ENCODE data around the gene GTF2B. TPM values are rescaled to one million over a fixed set of nuclear protein-coding genes. Genes with fewer than 3 reads are reported as not detected.

Gene GTF2B
- total and polyA plus RNA-seq, 9 of the 15 experiments (the other 6 are each of a cell fraction or from before 2014, with no cell fraction given), result 34.5 to 113 (median 66.0) TPM

DNA sequence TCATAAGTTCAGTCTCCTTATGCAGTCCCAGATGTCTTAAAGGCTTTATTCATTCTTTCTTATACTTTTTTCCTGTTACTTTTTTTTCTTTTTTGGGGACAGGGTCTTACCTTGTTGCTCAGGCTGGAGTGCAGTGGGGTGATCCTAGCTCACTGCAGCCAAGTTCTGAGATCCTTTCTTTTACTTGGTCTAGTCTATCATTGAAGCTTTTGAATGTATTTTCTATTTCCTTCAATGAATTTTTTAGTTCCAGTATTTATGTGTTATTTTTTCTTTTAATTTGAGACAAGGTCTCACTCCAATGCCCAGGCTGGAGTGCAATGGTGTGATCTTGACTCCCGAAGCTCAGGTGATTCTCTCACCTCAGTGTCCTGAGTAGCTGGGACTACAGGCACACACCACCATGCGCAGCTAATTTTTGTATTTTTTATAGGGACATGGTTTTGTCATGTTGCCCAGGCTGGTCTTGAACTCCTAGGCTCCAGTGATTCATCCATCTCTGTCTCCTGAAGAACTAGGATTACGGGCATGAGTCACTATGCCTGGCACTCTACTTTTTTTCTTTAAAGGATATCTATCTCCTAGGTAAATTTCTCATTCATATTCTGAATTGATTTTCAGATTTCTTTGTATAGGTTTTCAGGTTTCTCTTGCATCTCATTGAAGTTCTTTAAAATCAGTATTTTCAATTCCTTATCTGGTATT lies 26.1 kb upstream of the GTF2B start:
- ATAC-seq (no peak), DNase-seq (ENCODE audit: extremely low read depth in 1 of 4, low spot score in 3 of 4) (peak in 1 of 4 experiments; percentile 4), FAIRE-seq (no peak)
- Histone ChIP-seq H3K4me3 (no peak overlapping the region), H3K9me3 (replicated peaks; ENCODE audit: control insufficient read depth, insufficient read depth, low read depth, low read length) (peaks cover 4% of the 10 kb centered on the region), H3K4me1 (replicated peaks in 1 of 2; ENCODE audit: control insufficient read depth in 2 of 2, insufficient read depth in 2 of 2, low read length in 2 of 2) (no peaks in the 10 kb centered on the region), H3K4me2 (ENCODE audit: insufficient read depth, low read length) (no peak overlapping the region), H2AFZ (ENCODE audit: low read depth, low read length) (no peak overlapping the region), H3K36me3 (ENCODE audit: control insufficient read depth, insufficient read depth, low read length) (peaks cover 4% of the 10 kb centered on the region; the same call in 2 of the 3 replicates), H3K9ac (ENCODE audit: insufficient read depth in 1 of 2, low read depth in 2 of 2, low read length in 2 of 2) (no peak overlapping the region), H3K79me2 (ENCODE audit: control insufficient read depth, insufficient read depth, low read length) (no peaks in the 10 kb centered on the region), H3K27ac (ENCODE audit: extremely low read depth, low read depth, low read length) (no peak overlapping the region), H4K20me1 (replicated peaks; ENCODE audit: control insufficient read depth, insufficient read depth, low read length) (no peaks in the 10 kb centered on the region), H3K27me3 (ENCODE audit: control insufficient read depth in 2 of 2, insufficient read depth in 2 of 2, low read length in 2 of 2) (no peaks in the 10 kb centered on the region), H3K9me1 (ENCODE audit: control insufficient read depth, insufficient read depth, low read length) (no peaks in the 10 kb centered on the region)
- intact Hi-C loops (cut with micrococcal nuclease) (no loop called here), in situ Hi-C loops (cut with MboI) (no loop called here)
- no TSS peak for BruUV-seq (replicated peaks)
- ChIA-PET CTCF (ENCODE audit: low intra/inter-chr PET ratio) (interaction anchor here (0.6 kb wide), 1 partner anchor 310 kb away, joined by 3 read pairs; no protein-coding TSS in a partner anchor), POLR2A (interaction anchor here (0.5 to 1.3 kb wide), 2 partner anchors 20 to 23 kb away, joined by 3 read pairs; no protein-coding TSS in a partner anchor)
- WGBS (ENCODE audit: insufficient coverage, low coverage, missing lambda C conversion rate), result 60% methylated on average over 3 of the region's 3 CpGs
- TF ChIP-seq, protein P1, sequence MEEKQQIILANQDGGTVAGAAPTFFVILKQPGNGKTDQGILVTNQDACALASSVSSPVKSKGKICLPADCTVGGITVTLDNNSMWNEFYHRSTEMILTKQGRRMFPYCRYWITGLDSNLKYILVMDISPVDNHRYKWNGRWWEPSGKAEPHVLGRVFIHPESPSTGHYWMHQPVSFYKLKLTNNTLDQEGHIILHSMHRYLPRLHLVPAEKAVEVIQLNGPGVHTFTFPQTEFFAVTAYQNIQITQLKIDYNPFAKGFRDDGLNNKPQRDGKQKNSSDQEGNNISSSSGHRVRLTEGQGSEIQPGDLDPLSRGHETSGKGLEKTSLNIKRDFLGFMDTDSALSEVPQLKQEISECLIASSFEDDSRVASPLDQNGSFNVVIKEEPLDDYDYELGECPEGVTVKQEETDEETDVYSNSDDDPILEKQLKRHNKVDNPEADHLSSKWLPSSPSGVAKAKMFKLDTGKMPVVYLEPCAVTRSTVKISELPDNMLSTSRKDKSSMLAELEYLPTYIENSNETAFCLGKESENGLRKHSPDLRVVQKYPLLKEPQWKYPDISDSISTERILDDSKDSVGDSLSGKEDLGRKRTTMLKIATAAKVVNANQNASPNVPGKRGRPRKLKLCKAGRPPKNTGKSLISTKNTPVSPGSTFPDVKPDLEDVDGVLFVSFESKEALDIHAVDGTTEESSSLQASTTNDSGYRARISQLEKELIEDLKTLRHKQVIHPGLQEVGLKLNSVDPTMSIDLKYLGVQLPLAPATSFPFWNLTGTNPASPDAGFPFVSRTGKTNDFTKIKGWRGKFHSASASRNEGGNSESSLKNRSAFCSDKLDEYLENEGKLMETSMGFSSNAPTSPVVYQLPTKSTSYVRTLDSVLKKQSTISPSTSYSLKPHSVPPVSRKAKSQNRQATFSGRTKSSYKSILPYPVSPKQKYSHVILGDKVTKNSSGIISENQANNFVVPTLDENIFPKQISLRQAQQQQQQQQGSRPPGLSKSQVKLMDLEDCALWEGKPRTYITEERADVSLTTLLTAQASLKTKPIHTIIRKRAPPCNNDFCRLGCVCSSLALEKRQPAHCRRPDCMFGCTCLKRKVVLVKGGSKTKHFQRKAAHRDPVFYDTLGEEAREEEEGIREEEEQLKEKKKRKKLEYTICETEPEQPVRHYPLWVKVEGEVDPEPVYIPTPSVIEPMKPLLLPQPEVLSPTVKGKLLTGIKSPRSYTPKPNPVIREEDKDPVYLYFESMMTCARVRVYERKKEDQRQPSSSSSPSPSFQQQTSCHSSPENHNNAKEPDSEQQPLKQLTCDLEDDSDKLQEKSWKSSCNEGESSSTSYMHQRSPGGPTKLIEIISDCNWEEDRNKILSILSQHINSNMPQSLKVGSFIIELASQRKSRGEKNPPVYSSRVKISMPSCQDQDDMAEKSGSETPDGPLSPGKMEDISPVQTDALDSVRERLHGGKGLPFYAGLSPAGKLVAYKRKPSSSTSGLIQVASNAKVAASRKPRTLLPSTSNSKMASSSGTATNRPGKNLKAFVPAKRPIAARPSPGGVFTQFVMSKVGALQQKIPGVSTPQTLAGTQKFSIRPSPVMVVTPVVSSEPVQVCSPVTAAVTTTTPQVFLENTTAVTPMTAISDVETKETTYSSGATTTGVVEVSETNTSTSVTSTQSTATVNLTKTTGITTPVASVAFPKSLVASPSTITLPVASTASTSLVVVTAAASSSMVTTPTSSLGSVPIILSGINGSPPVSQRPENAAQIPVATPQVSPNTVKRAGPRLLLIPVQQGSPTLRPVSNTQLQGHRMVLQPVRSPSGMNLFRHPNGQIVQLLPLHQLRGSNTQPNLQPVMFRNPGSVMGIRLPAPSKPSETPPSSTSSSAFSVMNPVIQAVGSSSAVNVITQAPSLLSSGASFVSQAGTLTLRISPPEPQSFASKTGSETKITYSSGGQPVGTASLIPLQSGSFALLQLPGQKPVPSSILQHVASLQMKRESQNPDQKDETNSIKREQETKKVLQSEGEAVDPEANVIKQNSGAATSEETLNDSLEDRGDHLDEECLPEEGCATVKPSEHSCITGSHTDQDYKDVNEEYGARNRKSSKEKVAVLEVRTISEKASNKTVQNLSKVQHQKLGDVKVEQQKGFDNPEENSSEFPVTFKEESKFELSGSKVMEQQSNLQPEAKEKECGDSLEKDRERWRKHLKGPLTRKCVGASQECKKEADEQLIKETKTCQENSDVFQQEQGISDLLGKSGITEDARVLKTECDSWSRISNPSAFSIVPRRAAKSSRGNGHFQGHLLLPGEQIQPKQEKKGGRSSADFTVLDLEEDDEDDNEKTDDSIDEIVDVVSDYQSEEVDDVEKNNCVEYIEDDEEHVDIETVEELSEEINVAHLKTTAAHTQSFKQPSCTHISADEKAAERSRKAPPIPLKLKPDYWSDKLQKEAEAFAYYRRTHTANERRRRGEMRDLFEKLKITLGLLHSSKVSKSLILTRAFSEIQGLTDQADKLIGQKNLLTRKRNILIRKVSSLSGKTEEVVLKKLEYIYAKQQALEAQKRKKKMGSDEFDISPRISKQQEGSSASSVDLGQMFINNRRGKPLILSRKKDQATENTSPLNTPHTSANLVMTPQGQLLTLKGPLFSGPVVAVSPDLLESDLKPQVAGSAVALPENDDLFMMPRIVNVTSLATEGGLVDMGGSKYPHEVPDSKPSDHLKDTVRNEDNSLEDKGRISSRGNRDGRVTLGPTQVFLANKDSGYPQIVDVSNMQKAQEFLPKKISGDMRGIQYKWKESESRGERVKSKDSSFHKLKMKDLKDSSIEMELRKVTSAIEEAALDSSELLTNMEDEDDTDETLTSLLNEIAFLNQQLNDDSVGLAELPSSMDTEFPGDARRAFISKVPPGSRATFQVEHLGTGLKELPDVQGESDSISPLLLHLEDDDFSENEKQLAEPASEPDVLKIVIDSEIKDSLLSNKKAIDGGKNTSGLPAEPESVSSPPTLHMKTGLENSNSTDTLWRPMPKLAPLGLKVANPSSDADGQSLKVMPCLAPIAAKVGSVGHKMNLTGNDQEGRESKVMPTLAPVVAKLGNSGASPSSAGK (IDR thresholded peaks at IDR 0.05), result no peak
- TF ChIP-seq, protein P2, sequence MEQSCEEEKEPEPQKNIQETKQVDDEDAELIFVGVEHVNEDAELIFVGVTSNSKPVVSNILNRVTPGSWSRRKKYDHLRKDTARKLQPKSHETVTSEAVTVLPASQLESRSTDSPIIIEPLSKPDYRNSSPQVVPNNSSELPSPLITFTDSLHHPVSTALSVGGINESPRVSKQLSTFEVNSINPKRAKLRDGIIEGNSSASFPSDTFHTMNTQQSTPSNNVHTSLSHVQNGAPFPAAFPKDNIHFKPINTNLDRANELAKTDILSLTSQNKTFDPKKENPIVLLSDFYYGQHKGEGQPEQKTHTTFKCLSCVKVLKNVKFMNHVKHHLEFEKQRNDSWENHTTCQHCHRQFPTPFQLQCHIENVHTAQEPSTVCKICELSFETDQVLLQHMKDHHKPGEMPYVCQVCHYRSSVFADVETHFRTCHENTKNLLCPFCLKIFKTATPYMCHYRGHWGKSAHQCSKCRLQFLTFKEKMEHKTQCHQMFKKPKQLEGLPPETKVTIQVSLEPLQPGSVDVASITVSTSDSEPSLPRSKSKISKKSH (CRISPR knock-in tag; IDR thresholded peaks at IDR 0.05), result peak; percentile 38; the same call in 1 of the 2 replicates
- TF ChIP-seq TAF7 (tag; IDR thresholded peaks at IDR 0.05) (no peak), CBX3 (IDR thresholded peaks at IDR 0.05; ENCODE audit: borderline replicate concordance in 1 of 2, low read length in 2 of 2) (peak in 1 of 2 experiments; percentile 93; a peak in 2 of 3 replicates), TRIM24 (IDR thresholded peaks at IDR 0.05) (peak in 1 of 2 experiments; percentile 67; a peak in 2 of 4 replicates)
- TF ChIP-seq, protein P3, sequence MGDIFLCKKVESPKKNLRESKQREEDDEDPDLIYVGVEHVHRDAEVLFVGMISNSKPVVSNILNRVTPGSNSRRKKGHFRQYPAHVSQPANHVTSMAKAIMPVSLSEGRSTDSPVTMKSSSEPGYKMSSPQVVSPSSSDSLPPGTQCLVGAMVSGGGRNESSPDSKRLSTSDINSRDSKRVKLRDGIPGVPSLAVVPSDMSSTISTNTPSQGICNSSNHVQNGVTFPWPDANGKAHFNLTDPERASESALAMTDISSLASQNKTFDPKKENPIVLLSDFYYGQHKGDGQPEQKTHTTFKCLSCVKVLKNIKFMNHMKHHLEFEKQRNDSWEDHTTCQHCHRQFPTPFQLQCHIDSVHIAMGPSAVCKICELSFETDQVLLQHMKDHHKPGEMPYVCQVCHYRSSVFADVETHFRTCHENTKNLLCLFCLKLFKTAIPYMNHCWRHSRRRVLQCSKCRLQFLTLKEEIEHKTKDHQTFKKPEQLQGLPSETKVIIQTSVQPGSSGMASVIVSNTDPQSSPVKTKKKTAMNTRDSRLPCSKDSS (IDR thresholded peaks at IDR 0.05; ENCODE audit: low read depth, partially characterized antibody), result peak; percentile 90

All from K562 (cell line).